Endothelial cell (in vitro differentiated cells): Measurements from ENCODE around the gene PNKP. TPM values are rescaled to one million over a fixed set of nuclear protein-coding genes. Genes with fewer than 3 reads are reported as not detected.

Experiments used
- DNase-seq: peaks from one replicate; pipeline ENCODE4 v3.0.0; 2021; ENCODE audit warnings: low spot score
- H3K27ac Mint-ChIP-seq: one replicate; pipeline ENCODE4 v1.8.0; 2021; ENCODE audit warnings: mixed read lengths, inconsistent platforms; ENCODE audit not compliant: unreplicated experiment
- H3K27me3 Mint-ChIP-seq: one replicate; pipeline ENCODE4 v1.8.0; 2021; ENCODE audit warnings: mild to moderate bottlenecking, moderate library complexity, mixed read lengths, inconsistent platforms; ENCODE audit not compliant: unreplicated experiment
- H3K36me3 Mint-ChIP-seq: one replicate; pipeline ENCODE4 v1.8.0; 2021; ENCODE audit warnings: mild to moderate bottlenecking, low read depth, mixed read lengths, inconsistent platforms; ENCODE audit not compliant: unreplicated experiment
- H3K4me1 Mint-ChIP-seq: one replicate; pipeline ENCODE4 v1.8.0; 2021; ENCODE audit warnings: mild to moderate bottlenecking, mixed read lengths, inconsistent platforms; ENCODE audit not compliant: unreplicated experiment
- H3K4me3 Mint-ChIP-seq: one replicate; pipeline ENCODE4 v1.8.0; 2021; ENCODE audit warnings: mild to moderate bottlenecking, mixed read lengths, inconsistent platforms; ENCODE audit not compliant: unreplicated experiment
- H3K9me3 Mint-ChIP-seq: one replicate; pipeline ENCODE4 v1.8.0; 2021; ENCODE audit warnings: mixed read lengths, inconsistent platforms; ENCODE audit not compliant: unreplicated experiment
- long read RNA-seq: library from polyadenylated mRNA; unstranded; transcript quantifications from one replicate; pipeline ENCODE4 v2.0.0, GENCODE V29; 2020; ENCODE audit not compliant: unreplicated experiment
- total RNA-seq: library from RNA; stranded (reverse); fragmentation: NEBNext Ultra II Directional; extraction: Animal tissue kit (Norgen Biotek cat#: 25700); gene quantifications from one replicate; pipeline ENCODE4 v1.2.1, GENCODE V29; 2021; ENCODE audit not compliant: unreplicated experiment
- TF ChIP-seq, protein P1 (sequence below): fragments of 200-600 bp; sonication (generic); IDR thresholded peaks from one replicate; pipeline ENCODE4 v1.5.0; 2021; ENCODE audit warnings: antibody characterized with exemption; ENCODE audit not compliant: unreplicated experiment

Gene PNKP
- total RNA-seq = 96.0 TPM
- long read RNA-seq, transcript PNKP-207 (16 exons, 1,665 nt) = minor isoform, 6 of 44 reads
- long read RNA-seq, transcript PNKP-201 (17 exons, 2,041 nt) = major isoform, 28 of 44 reads
- long read RNA-seq, partial matches to known transcripts = 4 of 44 reads
- long read RNA-seq, other reads (novel, unspliced or antisense) = 6 of 44 reads

- peaks cover 28% of the 10 kb centered on the region for H3K4me1 Mint-ChIP-seq
- peaks cover 34% of the 10 kb centered on the region for H3K36me3 Mint-ChIP-seq
- H3K27me3 Mint-ChIP-seq = peaks cover 36% of the 10 kb centered on the region
- H3K9me3 Mint-ChIP-seq = no peaks in the 10 kb centered on the region
- peak within 1 kb of the TSS; percentile 97 for H3K4me3 Mint-ChIP-seq
- TF ChIP-seq, protein P1, sequence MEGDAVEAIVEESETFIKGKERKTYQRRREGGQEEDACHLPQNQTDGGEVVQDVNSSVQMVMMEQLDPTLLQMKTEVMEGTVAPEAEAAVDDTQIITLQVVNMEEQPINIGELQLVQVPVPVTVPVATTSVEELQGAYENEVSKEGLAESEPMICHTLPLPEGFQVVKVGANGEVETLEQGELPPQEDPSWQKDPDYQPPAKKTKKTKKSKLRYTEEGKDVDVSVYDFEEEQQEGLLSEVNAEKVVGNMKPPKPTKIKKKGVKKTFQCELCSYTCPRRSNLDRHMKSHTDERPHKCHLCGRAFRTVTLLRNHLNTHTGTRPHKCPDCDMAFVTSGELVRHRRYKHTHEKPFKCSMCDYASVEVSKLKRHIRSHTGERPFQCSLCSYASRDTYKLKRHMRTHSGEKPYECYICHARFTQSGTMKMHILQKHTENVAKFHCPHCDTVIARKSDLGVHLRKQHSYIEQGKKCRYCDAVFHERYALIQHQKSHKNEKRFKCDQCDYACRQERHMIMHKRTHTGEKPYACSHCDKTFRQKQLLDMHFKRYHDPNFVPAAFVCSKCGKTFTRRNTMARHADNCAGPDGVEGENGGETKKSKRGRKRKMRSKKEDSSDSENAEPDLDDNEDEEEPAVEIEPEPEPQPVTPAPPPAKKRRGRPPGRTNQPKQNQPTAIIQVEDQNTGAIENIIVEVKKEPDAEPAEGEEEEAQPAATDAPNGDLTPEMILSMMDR = no peak
- H3K27ac Mint-ChIP-seq = peak within 1 kb of the TSS; percentile 97
- DNase-seq = peak; percentile 91
Measured at GRCh38 chr19:49866933-49867782, at the start of gene PNKP. Gene PNKP, minus strand, starts transcription at chr19:49867576. Its CDS starts 372 bp downstream, at chr19:49867204.

DNA sequence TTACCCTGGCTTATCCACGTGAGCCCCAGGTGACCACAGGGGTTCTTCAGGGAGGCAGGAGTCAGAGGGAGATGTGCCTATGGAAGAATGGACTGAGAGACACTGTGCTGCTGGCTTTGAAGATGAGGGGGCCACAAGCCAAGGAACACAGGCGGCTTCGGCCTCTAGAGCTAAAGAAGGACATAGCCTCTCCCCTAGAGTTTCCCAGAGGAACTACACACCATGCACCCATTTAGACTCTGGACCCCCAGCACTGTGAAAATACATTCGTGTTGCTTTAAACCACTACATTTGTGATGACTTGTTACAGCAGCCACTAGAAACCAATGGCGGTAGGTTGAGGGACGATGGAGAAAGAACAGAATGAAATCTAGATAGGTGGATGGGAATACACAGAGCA is 47.9 kb upstream of the PNKP start:
- H3K27me3 Mint-ChIP-seq = peaks cover 9% of the 10 kb centered on the region
- H3K4me1 Mint-ChIP-seq = peaks cover 17% of the 10 kb centered on the region
- DNase-seq = no peak
- H3K27ac Mint-ChIP-seq = no peak overlapping the region
- TF ChIP-seq, protein P1 = peak; percentile 44
- no peaks in the 10 kb centered on the region for H3K9me3 Mint-ChIP-seq
- H3K36me3 Mint-ChIP-seq = peaks cover 47% of the 10 kb centered on the region
- peak overlapping the region; percentile 89 for H3K4me3 Mint-ChIP-seq

- Mint-ChIP-seq H3K9me3 (no peaks in the 10 kb centered on the region), H3K27me3 (peaks cover 11% of the 10 kb centered on the region), H3K36me3 (peaks cover 42% of the 10 kb centered on the region), H3K4me1 (peaks cover 19% of the 10 kb centered on the region), H3K4me3 (peak overlapping the region; percentile 42), H3K27ac (no peak overlapping the region)
- no peak for DNase-seq
- TF ChIP-seq, protein P1 = no peak
Measured at GRCh38 chr19:49913720-49914119, 46.3 kb upstream of the PNKP start.

GRCh38 chr19:49912965-49913685 is 45.7 kb upstream of the PNKP start:
- peak overlapping the region; percentile 78 for H3K27ac Mint-ChIP-seq
- peaks cover 14% of the 10 kb centered on the region for H3K27me3 Mint-ChIP-seq
- DNase-seq = no peak
- H3K9me3 Mint-ChIP-seq = no peaks in the 10 kb centered on the region
- TF ChIP-seq, protein P1 = no peak
- H3K4me1 Mint-ChIP-seq = peaks cover 19% of the 10 kb centered on the region
- peaks cover 46% of the 10 kb centered on the region for H3K36me3 Mint-ChIP-seq
- peak overlapping the region; percentile 42 for H3K4me3 Mint-ChIP-seq
